Measurements from ENCODE around the gene CCL27.
A peak's percentile ranks its signal among the peaks of the same experiment; 100 is the strongest.

The CCL27 gene

GRCh38 chr9:34662526-34663302, at the start of gene CCL27:
TSS of gene CCL27 (minus strand) at chr9:34662657. CDS start at chr9:34662633, 24 bp downstream.
- Histone ChIP-seq H3K4me3 (no peak within 1 kb of the TSS), H3K27ac (peak within 1 kb of the TSS in 1 of 2 donors; percentile 100)
- TF ChIP-seq CTCF (IDR thresholded peaks at IDR 0.05): no peak
- DNase-seq (ENCODE audit: low spot score): no peak

GRCh38 chr9:34712140-34712539, 49.7 kb upstream of the CCL27 start:
- H3K4me3 ChIP-seq: no peak overlapping the region
- TF ChIP-seq CTCF (IDR thresholded peaks at IDR 0.05): no peak
- no peak for DNase-seq (ENCODE audit: low spot score)
- H3K27ac ChIP-seq: no peak overlapping the region

- no peak for DNase-seq (ENCODE audit: low spot score)
- TF ChIP-seq CTCF (IDR thresholded peaks at IDR 0.05): no peak
- H3K4me3 ChIP-seq: no peak within 1 kb of the TSS
- H3K27ac ChIP-seq: peak within 1 kb of the TSS in 1 of 2 donors; percentile 54
These were observed 47.6 kb upstream of the CCL27 start, which contains the start of gene CCL21 for GRCh38 chr9:34710023-34710422. TSS of gene CCL21 (minus strand) at chr9:34710136. CDS start at chr9:34710066, 70 bp downstream.

- TF ChIP-seq CTCF (IDR thresholded peaks at IDR 0.05): no peak
- no peak overlapping the region for H3K27ac ChIP-seq
- no peak for DNase-seq (ENCODE audit: low spot score)
- H3K4me3 ChIP-seq: no peak overlapping the region
These were observed 46.9 kb upstream of the CCL27 start for GRCh38 chr9:34709196-34709978.

GRCh38 chr9:34707130-34707529, 44.7 kb upstream of the CCL27 start:
- TF ChIP-seq CTCF (IDR thresholded peaks at IDR 0.05): no peak
- Histone ChIP-seq H3K27ac (no peak overlapping the region), H3K4me3 (no peak overlapping the region)
- no peak for DNase-seq (ENCODE audit: low spot score)

- TF ChIP-seq CTCF (IDR thresholded peaks at IDR 0.05): peak; percentile 99
- peak; percentile 85 for DNase-seq (ENCODE audit: low spot score)
- H3K4me3 ChIP-seq: peak overlapping the region; percentile 85
- peak overlapping the region; percentile 78 to 91 for H3K27ac ChIP-seq
These were observed 39.6 kb upstream of the CCL27 start for GRCh38 chr9:34701769-34702736.
